ENCODE data around the gene DIP2C. TPM values are rescaled to one million over a fixed set of nuclear protein-coding genes. Genes with fewer than 3 reads are reported as not detected.
"Not testable (repeated sequence)": the region's sequence is repeated elsewhere in the genome, so short reads cannot be mapped to it uniquely, and the experiment has no call there.

Gene DIP2C
- total RNA-seq, 2 experiments from 2014 or later, result 0.70 to 0.76 TPM

GRCh38 chr10:356452-356851 lies 333.0 kb downstream of the DIP2C start:
- Mint-ChIP-seq H3K27me3 (no peaks in the 10 kb centered on the region), H3K27ac (no peak overlapping the region), H3K36me3 (ENCODE audit: low read depth) (no peaks in the 10 kb centered on the region), H3K4me1 (no peaks in the 10 kb centered on the region), H3K4me3 (no peak overlapping the region), H3K9me3 (no peaks in the 10 kb centered on the region)
- POLR2A ChIA-PET, result no interaction called here
- CTCF ChIA-PET, result no interaction called here
- DNase-seq, result no peak

GRCh38 chr10:354901-355617 lies 334.4 kb downstream of the DIP2C start:
- Mint-ChIP-seq H3K27ac (no peak overlapping the region), H3K9me3 (no peaks in the 10 kb centered on the region), H3K36me3 (ENCODE audit: low read depth) (no peaks in the 10 kb centered on the region), H3K4me3 (no peak overlapping the region), H3K27me3 (no peaks in the 10 kb centered on the region), H3K4me1 (no peaks in the 10 kb centered on the region)
- POLR2A ChIA-PET, result no interaction called here
- no peak for DNase-seq
- CTCF ChIA-PET, result no interaction called here

- Mint-ChIP-seq H3K9me3 (peaks cover 3% of the 10 kb centered on the region), H3K27ac (no peak overlapping the region), H3K4me3 (no peak overlapping the region), H3K4me1 (no peaks in the 10 kb centered on the region), H3K36me3 (ENCODE audit: low read depth) (peaks cover 3% of the 10 kb centered on the region), H3K27me3 (no peaks in the 10 kb centered on the region)
- ChIA-PET CTCF (no interaction called here), POLR2A (no interaction called here)
- no peak for DNase-seq
Measured at GRCh38 chr10:352476-353235, 336.8 kb downstream of the DIP2C start.

- Mint-ChIP-seq H3K27ac (no peak overlapping the region), H3K36me3 (ENCODE audit: low read depth) (peaks cover 5% of the 10 kb centered on the region), H3K4me3 (no peak overlapping the region), H3K9me3 (peaks cover 6% of the 10 kb centered on the region), H3K4me1 (no peaks in the 10 kb centered on the region), H3K27me3 (no peaks in the 10 kb centered on the region)
- ChIA-PET CTCF (no interaction called here), POLR2A (no interaction called here)
- DNase-seq, result no peak
Measured at GRCh38 chr10:351770-352334, 337.6 kb downstream of the DIP2C start.

- Mint-ChIP-seq H3K27ac (no peak overlapping the region), H3K9me3 (peaks cover 6% of the 10 kb centered on the region), H3K4me1 (no peaks in the 10 kb centered on the region), H3K27me3 (no peaks in the 10 kb centered on the region), H3K36me3 (ENCODE audit: low read depth) (peaks cover 5% of the 10 kb centered on the region), H3K4me3 (no peak overlapping the region)
- no peak for DNase-seq
- ChIA-PET CTCF (no interaction called here), POLR2A (interaction anchor here (0.7 kb wide), 1 partner anchor 150 kb away, joined by 3 read pairs; no protein-coding TSS in a partner anchor)
Measured at GRCh38 chr10:350981-351501, 338.4 kb downstream of the DIP2C start.

- Mint-ChIP-seq H3K27me3 (no peaks in the 10 kb centered on the region), H3K4me3 (no peak overlapping the region), H3K4me1 (no peaks in the 10 kb centered on the region), H3K27ac (no peak overlapping the region), H3K9me3 (peaks cover 6% of the 10 kb centered on the region), H3K36me3 (ENCODE audit: low read depth) (peaks cover 5% of the 10 kb centered on the region)
- no peak for DNase-seq
- CTCF ChIA-PET, result no interaction called here
- POLR2A ChIA-PET, result no interaction called here
Measured at GRCh38 chr10:349081-349480, 340.4 kb downstream of the DIP2C start.

GRCh38 chr10:348456-348855 lies 341.0 kb downstream of the DIP2C start:
- Mint-ChIP-seq H3K4me1 (no peaks in the 10 kb centered on the region), H3K4me3 (no peak overlapping the region), H3K36me3 (ENCODE audit: low read depth) (peaks cover 5% of the 10 kb centered on the region), H3K27ac (no peak overlapping the region), H3K27me3 (no peaks in the 10 kb centered on the region), H3K9me3 (peaks cover 6% of the 10 kb centered on the region)
- CTCF ChIA-PET, result no interaction called here
- no peak for DNase-seq
- POLR2A ChIA-PET, result no interaction called here

- DNase-seq; POLR2A ChIA-PET; CTCF ChIA-PET; H3K27me3 Mint-ChIP-seq; H3K4me1 Mint-ChIP-seq; H3K27ac Mint-ChIP-seq; H3K4me3 Mint-ChIP-seq; H3K9me3 Mint-ChIP-seq; H3K36me3 Mint-ChIP-seq (ENCODE audit: low read depth): not testable (repeated sequence)
Measured at GRCh38 chr10:347774-348173, 341.7 kb downstream of the DIP2C start.

- CTCF ChIA-PET; H3K27ac Mint-ChIP-seq; DNase-seq; H3K4me1 Mint-ChIP-seq; H3K27me3 Mint-ChIP-seq; POLR2A ChIA-PET; H3K9me3 Mint-ChIP-seq; H3K36me3 Mint-ChIP-seq (ENCODE audit: low read depth); H3K4me3 Mint-ChIP-seq: not testable (repeated sequence)
Measured at GRCh38 chr10:347190-347589, 342.3 kb downstream of the DIP2C start.

- ChIA-PET CTCF (no interaction called here), POLR2A (no interaction called here)
- Mint-ChIP-seq H3K4me1 (no peaks in the 10 kb centered on the region), H3K36me3 (ENCODE audit: low read depth) (peaks cover 5% of the 10 kb centered on the region), H3K4me3 (no peak overlapping the region), H3K27ac (no peak overlapping the region), H3K27me3 (no peaks in the 10 kb centered on the region), H3K9me3 (peaks cover 6% of the 10 kb centered on the region)
- no peak for DNase-seq
Measured at GRCh38 chr10:344582-345200, 344.8 kb downstream of the DIP2C start.

- Mint-ChIP-seq H3K4me3 (no peak overlapping the region), H3K27ac (no peak overlapping the region), H3K36me3 (ENCODE audit: low read depth) (peaks cover 5% of the 10 kb centered on the region), H3K27me3 (no peaks in the 10 kb centered on the region), H3K4me1 (no peaks in the 10 kb centered on the region), H3K9me3 (peaks cover 6% of the 10 kb centered on the region)
- CTCF ChIA-PET, result no interaction called here
- DNase-seq, result no peak
- POLR2A ChIA-PET, result no interaction called here
Measured at GRCh38 chr10:343231-344220, 345.9 kb downstream of the DIP2C start.

GRCh38 chr10:341081-341740 lies 348.3 kb downstream of the DIP2C start:
- Mint-ChIP-seq H3K4me3 (no peak overlapping the region), H3K36me3 (ENCODE audit: low read depth) (peaks cover 7% of the 10 kb centered on the region), H3K27ac (no peak overlapping the region), H3K9me3 (no peaks in the 10 kb centered on the region), H3K27me3 (no peaks in the 10 kb centered on the region), H3K4me1 (no peaks in the 10 kb centered on the region)
- ChIA-PET POLR2A (no interaction called here), CTCF (no interaction called here)
- no peak for DNase-seq

All from activated CD4-positive, alpha-beta memory T cell treated with anti-CD3 and anti-CD28 coated beads, Interleukin-2, amount 10 ng/mL, durations not matched to agents 7 days and 5 days (primary cell).